ENCODE results near the gene MAP4K3.
A peak's percentile ranks its signal among the peaks of the same experiment; 100 is the strongest.

The MAP4K3 gene

DNA sequence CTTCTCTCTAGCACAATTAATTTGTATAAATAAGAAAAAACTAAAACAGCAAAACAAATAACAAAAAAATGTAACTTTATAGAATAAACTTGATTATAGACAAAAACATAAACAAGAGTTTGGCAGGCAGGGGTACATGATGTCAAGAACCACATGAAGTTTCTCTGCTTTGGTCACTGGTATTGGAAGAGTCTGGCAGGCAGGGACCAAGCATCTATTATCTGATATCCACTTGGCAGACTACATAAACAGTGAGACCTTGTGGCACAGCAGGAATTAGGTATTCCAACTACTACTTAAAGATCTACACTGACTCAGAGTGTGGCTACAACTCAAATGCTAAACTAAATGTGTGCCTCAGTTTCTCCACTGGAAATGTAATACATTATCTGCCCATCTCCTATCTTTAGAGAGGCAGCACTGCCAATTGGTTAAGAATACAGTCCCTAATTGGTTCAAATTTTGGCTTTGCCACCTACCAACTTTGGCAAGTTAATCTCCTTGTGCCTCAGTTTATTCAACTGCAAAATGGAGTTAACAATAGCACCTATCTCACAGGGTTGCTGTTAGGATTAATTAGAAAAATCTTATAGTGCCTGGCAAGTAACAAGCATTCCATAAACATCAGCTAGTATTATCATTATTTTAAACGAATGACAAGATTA lies 2.7 kb downstream of the MAP4K3 start:
- peaks cover 62% of the 10 kb centered on the region for H3K4me1 ChIP-seq
- H3K9me3 ChIP-seq = no peaks in the 10 kb centered on the region
- no peak for DNase-seq (ENCODE audit: low spot score in 2 of 2)
- no peaks in the 10 kb centered on the region for H3K27me3 ChIP-seq (ENCODE audit: low read depth)
- no peaks in the 10 kb centered on the region for H3K36me3 ChIP-seq (replicated peaks)
- in situ Hi-C loops (cut with MboI; ENCODE audit: low sequenced_read_pairs) = no loop called here
- H3K4me3 ChIP-seq = peak overlapping the region; percentile 79

DNA sequence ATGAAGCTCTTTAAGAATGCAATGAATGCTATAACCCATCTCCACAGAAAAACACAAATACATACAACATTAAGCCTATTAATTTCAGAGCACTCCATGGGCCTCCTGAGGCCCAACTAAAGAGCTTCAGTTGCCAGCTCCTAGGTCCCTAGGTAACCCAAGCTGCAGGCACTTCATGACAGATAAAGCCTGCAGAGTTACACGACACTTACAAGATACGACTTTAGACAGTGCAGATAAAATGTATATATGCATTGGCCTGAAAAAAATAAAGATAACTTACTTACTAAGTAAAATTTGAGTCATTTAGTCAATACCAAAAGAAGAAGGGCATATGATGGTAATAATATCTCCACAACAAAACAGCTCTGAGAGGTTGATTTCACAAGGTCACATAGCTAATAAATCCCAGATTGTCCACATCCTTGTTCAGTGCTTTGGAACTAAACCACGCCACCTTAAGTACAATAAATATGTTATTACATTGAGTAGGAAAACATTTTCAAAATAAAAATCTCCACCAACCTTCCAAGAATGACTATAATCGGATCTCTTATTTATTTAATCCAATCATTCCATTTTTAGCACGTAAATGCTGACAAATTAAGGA lies 3.4 kb downstream of the MAP4K3 start:
- H3K36me3 ChIP-seq (replicated peaks) = no peaks in the 10 kb centered on the region
- H3K27me3 ChIP-seq (ENCODE audit: low read depth) = no peaks in the 10 kb centered on the region
- no peaks in the 10 kb centered on the region for H3K9me3 ChIP-seq
- no peak for DNase-seq (ENCODE audit: low spot score in 2 of 2)
- H3K4me3 ChIP-seq = no peak overlapping the region
- peaks cover 62% of the 10 kb centered on the region for H3K4me1 ChIP-seq
- in situ Hi-C loops (cut with MboI; ENCODE audit: low sequenced_read_pairs) = no loop called here

DNA sequence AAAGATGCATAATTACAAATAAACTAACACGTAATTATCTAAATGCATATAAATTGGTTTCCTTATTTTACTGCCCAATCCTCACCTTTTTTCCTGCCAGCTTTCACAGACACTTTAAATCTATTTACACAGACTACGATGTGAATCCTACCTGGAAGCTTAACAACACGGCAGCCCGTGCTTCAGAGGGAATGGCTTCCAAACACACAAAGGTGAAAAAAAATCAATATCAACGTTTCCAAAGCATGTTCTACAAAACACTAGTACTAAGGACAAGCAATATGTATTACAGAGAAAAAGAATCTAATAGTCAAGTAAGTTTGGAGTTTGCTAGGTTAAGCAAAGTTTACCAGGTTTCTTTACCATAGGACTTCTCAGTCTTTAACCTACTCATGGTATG lies 4.4 kb downstream of the MAP4K3 start:
- H3K36me3 ChIP-seq (replicated peaks) = no peaks in the 10 kb centered on the region
- H3K4me1 ChIP-seq = peaks cover 59% of the 10 kb centered on the region
- H3K4me3 ChIP-seq = no peak overlapping the region
- H3K9me3 ChIP-seq = no peaks in the 10 kb centered on the region
- no peak for DNase-seq (ENCODE audit: low spot score in 2 of 2)
- in situ Hi-C loops (cut with MboI; ENCODE audit: low sequenced_read_pairs) = no loop called here
- no peaks in the 10 kb centered on the region for H3K27me3 ChIP-seq (ENCODE audit: low read depth)

DNA sequence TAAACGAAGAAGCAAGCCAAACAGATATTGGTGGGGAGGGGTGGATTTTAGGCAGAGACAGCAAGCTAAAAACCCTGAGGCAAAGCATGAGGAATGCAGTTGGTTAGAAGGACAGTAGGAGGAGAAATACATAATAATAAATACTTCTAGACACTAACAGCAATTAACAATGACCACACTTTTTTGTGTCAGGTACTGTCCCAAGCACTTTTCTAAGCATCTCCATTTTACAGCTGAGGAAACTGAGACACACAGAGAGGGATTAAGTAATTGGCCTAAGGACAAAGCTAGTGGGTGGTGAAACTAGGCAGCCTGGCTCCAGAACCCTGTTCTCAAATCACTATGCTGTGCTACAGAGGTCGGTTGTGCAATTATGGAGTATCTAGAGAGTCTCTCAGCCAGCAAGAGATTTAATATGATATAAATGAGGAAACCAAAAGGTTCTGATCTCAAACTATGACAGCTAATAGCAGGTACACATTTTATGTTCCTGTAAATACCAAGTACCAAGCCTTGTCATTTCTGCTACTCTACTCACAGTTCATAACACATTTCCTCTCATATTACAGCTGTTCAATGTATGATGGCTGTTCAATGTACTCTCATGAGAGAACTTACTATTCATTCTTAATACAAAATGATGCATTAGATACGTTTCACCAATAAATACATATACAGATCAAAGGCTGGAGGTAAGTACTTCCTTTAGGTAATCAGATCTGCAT lies 5.3 kb downstream of the MAP4K3 start:
- DNase-seq (ENCODE audit: low spot score in 2 of 2) = peak; percentile 73 to 92
- H3K27me3 ChIP-seq (ENCODE audit: low read depth) = no peaks in the 10 kb centered on the region
- no peaks in the 10 kb centered on the region for H3K36me3 ChIP-seq (replicated peaks)
- in situ Hi-C loops (cut with MboI; ENCODE audit: low sequenced_read_pairs) = no loop called here
- peaks cover 69% of the 10 kb centered on the region for H3K4me1 ChIP-seq
- H3K9me3 ChIP-seq = no peaks in the 10 kb centered on the region
- no peak overlapping the region for H3K4me3 ChIP-seq

DNA sequence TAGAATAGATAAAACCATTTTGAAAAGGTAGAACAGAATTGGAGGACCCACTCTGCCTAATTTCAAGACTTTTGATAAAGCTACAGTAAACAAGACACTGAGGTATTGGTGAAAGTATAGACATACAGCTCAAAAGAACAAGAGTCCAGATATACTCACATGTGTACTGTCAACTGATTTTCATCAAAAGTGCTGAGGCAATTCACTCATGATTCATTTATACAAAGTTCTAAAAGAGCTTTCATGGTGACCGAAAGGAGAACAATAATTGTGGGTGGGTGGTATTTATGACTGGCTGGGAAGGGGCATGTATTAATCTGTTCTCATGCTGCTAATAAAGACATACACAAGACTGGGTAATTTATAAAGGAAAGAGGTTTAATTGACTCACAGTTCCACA lies 7.3 kb downstream of the MAP4K3 start:
- Histone ChIP-seq H3K27me3 (ENCODE audit: low read depth) (no peaks in the 10 kb centered on the region), H3K4me1 (peaks cover 82% of the 10 kb centered on the region), H3K4me3 (no peak overlapping the region), H3K9me3 (no peaks in the 10 kb centered on the region), H3K36me3 (replicated peaks) (no peaks in the 10 kb centered on the region)
- in situ Hi-C loops (cut with MboI; ENCODE audit: low sequenced_read_pairs) = no loop called here
- no peak for DNase-seq (ENCODE audit: low spot score in 2 of 2)

DNA sequence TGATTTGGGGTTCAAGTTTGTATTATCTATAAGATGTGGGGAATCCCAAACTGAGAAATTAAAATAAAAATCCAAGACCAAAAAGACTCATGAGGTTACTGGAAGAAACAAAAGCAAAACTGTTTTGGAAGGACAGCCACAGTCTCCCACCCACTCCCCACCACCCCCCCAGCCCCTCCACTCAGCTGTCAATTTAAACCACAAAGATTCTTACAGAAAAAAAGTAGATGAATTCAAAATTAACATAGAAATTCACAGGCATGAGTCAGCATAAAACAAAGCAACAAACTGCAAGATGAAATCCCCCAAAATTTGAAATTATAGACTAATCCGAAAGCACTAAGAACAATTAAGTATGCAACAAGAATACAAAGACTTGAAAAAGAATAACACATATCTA lies 12.1 kb downstream of the MAP4K3 start:
- H3K4me1 ChIP-seq = peaks cover 38% of the 10 kb centered on the region
- in situ Hi-C loops (cut with MboI; ENCODE audit: low sequenced_read_pairs) = no loop called here
- no peaks in the 10 kb centered on the region for H3K36me3 ChIP-seq (replicated peaks)
- H3K4me3 ChIP-seq = no peak overlapping the region
- DNase-seq (ENCODE audit: low spot score in 2 of 2) = no peak
- H3K27me3 ChIP-seq (ENCODE audit: low read depth) = no peaks in the 10 kb centered on the region
- H3K9me3 ChIP-seq = no peaks in the 10 kb centered on the region

DNA sequence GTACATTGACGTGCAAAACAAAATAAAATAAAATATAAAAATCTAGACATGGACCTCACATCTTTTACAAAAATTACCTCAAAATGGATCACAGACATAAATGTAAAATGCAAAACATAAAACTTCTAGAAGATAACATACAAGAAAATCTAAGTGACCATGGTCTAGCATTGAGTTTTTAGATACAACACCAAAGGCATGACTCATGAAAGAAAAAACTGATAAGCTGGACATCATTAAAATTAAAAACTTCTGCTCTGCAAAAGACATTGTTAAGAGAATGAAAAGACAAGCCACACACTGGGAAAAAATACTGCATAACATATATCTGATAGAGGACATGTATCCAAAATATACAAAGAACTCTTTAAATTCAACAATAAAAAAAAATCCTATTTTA lies 14.4 kb downstream of the MAP4K3 start:
- no peak for DNase-seq (ENCODE audit: low spot score in 2 of 2)
- H3K36me3 ChIP-seq (replicated peaks) = no peaks in the 10 kb centered on the region
- no peak overlapping the region for H3K4me3 ChIP-seq
- H3K9me3 ChIP-seq = no peaks in the 10 kb centered on the region
- no peaks in the 10 kb centered on the region for H3K27me3 ChIP-seq (ENCODE audit: low read depth)
- in situ Hi-C loops (cut with MboI; ENCODE audit: low sequenced_read_pairs) = no loop called here
- peaks cover 42% of the 10 kb centered on the region for H3K4me1 ChIP-seq

DNA sequence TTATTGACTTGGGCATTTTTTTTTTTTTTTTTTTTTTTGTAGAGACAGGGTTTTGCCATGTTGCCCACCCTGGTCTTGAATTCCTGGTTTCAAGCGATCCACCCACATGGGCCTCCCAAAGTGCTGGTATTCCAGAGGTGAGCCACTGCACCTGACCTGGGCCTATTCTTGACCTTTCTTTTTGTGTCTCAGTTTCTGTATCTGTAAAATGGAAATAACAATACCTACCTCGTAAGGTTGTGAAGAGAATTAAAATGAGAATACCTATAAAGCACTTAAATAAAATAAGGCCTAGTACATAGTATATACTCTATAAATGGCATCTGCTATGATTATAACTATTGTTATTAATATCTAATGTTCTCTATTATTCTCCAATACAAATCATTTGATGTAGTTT lies 15.7 kb downstream of the MAP4K3 start:
- in situ Hi-C loops (cut with MboI; ENCODE audit: low sequenced_read_pairs) = no loop called here

DNA sequence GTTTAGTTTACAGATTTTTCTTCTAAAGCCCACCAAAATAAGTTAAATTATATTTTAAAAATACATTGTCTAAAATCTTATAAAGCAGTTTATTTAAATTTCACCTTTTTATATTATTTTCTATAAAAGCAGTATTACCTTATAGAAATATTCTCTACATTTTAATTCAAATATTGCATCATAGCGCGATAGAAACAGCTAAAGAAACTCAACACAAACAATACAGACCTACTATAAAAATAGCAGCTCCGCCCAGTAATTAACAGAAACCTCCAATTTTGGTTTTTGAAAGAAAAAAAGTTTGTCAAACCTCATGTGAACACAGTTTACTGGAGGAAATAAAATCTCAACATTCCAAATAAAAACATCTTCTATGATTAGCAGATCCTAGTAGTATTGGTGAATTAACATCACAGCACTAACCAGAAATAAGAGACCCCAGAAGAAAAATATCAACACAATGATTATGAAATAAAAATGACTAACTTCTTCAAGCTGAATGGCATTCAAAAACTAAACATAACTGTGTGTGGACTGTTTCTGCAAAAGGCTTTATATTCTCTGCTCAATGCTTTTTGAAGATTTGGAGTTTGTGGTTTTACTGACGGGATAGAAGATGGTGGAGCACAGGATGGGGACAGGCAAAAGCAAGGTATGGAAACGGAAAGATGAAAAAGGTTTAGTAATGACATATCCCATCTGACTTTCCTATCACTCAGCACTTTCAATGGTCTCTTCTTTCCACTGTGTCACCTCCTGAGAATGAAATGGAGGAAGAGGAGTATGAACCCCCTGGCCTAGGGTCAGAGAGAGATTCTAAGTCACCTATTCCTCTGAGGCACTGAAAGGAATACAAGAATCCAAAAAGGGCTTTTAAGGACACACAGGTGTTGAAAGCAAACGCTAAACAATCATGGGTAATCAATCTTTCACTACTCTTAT lies 17.5 kb downstream of the MAP4K3 start:
- Histone ChIP-seq H3K4me3 (no peak overlapping the region), H3K4me1 (peaks cover 34% of the 10 kb centered on the region)
- in situ Hi-C loops (cut with MboI; ENCODE audit: low sequenced_read_pairs) = no loop called here

More for the DNA sequence above, 15.7 kb downstream of the MAP4K3 start:
- H3K36me3 ChIP-seq (replicated peaks) = no peaks in the 10 kb centered on the region
- no peaks in the 10 kb centered on the region for H3K27me3 ChIP-seq (ENCODE audit: low read depth)
- no peak for DNase-seq (ENCODE audit: low spot score in 2 of 2)
- H3K4me1 ChIP-seq = peaks cover 42% of the 10 kb centered on the region
- no peak overlapping the region for H3K4me3 ChIP-seq
- no peaks in the 10 kb centered on the region for H3K9me3 ChIP-seq

DNA sequence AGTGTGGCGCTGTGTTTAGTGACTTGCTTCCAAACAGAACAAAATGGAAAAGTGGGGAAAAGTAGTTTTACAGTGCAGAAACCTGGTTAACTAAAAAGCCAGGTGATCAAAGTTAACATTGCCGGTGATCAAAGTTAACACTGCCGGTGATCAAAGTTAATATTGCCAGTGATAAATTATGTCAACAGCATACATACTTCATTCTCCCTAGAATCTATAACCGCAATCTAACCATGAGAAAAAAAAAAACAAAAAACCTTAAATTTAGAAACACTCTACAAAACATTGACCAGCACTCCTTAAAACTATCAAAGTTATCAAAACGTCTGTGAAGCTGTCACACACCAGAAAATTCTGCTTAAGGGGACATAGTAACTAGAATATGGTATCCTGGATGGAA lies 18.6 kb downstream of the MAP4K3 start:
- H3K9me3 ChIP-seq = no peaks in the 10 kb centered on the region
- H3K4me3 ChIP-seq = no peak overlapping the region
- peaks cover 36% of the 10 kb centered on the region for H3K4me1 ChIP-seq
- in situ Hi-C loops (cut with MboI; ENCODE audit: low sequenced_read_pairs) = no loop called here
- no peak for DNase-seq (ENCODE audit: low spot score in 2 of 2)
- H3K27me3 ChIP-seq (ENCODE audit: low read depth) = no peaks in the 10 kb centered on the region
- H3K36me3 ChIP-seq (replicated peaks) = no peaks in the 10 kb centered on the region

More for the DNA sequence above, 17.5 kb downstream of the MAP4K3 start:
- Histone ChIP-seq H3K27me3 (ENCODE audit: low read depth) (no peaks in the 10 kb centered on the region), H3K9me3 (no peaks in the 10 kb centered on the region), H3K36me3 (replicated peaks) (no peaks in the 10 kb centered on the region)
- DNase-seq (ENCODE audit: low spot score in 2 of 2) = no peak

DNA sequence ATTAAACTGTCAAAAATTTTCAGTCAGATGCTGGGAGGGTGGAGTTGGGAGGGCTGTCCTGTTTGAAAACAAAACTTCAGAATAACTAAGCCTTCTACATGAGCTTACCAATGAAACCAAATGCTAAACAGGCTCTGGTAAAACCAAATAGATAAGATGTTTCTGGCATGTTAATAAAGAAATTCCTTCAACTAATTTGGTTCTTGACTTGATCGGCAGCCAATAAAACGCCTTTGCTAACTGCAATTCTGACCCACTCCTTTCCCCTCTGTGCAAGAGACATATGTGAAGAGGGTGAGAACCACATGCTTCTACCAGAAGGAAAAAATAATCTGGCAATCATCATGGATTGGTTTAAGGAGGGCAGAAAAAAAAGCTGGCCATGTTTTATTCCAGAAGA lies 20.9 kb downstream of the MAP4K3 start:
- no peaks in the 10 kb centered on the region for H3K9me3 ChIP-seq
- no peak for DNase-seq (ENCODE audit: low spot score in 2 of 2)
- H3K4me1 ChIP-seq = peaks cover 53% of the 10 kb centered on the region
- in situ Hi-C loops (cut with MboI; ENCODE audit: low sequenced_read_pairs) = no loop called here
- no peak overlapping the region for H3K4me3 ChIP-seq
- H3K36me3 ChIP-seq (replicated peaks) = no peaks in the 10 kb centered on the region
- H3K27me3 ChIP-seq (ENCODE audit: low read depth) = no peaks in the 10 kb centered on the region

DNA sequence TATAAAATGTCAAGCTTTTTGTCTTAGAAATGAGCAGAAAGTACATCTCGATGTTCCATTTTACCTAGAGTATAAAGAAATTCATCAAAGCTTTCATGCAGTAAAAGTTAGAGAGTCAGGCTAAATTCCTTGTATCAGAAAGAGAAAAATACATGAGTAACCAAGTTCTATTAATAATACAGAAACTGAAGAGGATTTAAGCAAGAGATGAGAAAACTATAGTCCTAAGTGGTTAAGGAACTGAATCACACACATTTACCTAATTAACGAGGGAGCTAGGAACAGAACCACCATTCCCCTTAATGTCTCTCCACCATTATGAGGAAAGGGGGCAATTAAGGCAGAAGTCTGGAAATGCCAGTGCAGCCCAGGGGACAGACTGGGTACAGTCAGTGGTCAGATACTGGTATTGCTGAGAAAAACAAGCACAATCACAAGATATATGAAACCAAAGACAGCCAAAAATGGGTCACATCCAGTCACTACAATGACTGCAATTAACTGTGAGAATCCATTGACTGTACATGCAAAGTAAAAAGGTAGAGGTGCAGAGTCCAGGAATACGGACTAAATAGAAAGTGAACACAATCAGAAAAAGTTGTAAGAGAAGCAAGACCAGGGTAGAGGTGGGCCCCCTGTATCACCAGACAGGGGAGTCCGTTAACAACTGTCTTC lies 23.9 kb downstream of the MAP4K3 start:
- Histone ChIP-seq H3K36me3 (replicated peaks) (no peaks in the 10 kb centered on the region), H3K4me1 (peaks cover 54% of the 10 kb centered on the region), H3K4me3 (no peak overlapping the region), H3K9me3 (no peaks in the 10 kb centered on the region), H3K27me3 (ENCODE audit: low read depth) (no peaks in the 10 kb centered on the region)
- no peak for DNase-seq (ENCODE audit: low spot score in 2 of 2)
- in situ Hi-C loops (cut with MboI; ENCODE audit: low sequenced_read_pairs) = no loop called here

All from HAP-1 (cell line).